ENCODE results near the gene BARHL1.

BARHL1 gene

DNA sequence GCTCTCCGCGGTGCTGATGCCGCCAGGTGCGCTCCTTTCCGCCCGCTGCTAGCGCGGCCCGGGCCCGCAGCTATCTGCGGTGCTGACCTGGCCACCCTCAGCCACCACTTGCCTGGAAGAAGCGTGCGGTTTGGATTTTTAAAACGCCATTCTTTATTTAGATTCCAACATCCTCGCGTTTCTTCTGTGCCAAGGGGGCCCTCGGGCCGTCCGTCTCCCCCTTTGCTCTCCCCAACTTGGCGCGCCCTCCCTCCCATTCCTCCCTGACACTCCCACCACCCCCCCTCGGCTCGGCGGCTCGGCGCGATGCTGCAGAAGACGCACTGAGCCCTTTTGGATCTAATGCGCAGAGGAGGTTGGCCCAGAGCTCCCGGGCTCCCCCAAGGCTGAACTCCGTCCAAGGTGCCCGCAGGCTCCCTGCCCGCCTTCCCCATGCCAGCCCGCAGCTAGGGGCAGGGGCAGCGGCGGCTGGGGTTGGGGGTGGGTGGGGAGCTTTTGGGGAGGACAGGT is at the start of gene BARHL1:
TSS of gene BARHL1 (plus strand) at position 331 of the 510 bp plus-strand sequence. CDS start 192 bp downstream, outside the sequence.
- DNase-seq (ENCODE audit: insufficient read length, low spot score) = no peak
- no peak for FAIRE-seq

DNA sequence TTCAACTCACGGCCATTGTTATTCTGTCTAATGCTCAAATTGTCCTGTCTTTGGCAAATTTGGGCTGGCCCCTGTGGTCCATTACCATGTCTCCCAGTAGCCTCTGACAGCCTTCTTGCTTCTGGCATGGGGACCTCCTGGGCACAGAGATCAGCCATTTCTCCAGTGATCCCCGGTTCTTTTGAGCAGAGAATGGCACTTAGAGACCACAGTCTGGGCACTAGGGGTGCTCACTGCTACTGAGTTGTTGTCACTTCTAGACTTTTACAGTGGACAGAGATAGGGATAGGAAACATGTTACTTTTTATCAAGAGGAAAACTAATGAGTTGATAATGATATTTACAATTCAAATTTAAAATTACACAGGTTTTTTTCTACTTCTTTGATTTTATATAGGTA is 47.6 kb upstream of the BARHL1 start:
- DNase-seq (ENCODE audit: insufficient read length, low spot score) (no peak), FAIRE-seq (no peak)

DNA sequence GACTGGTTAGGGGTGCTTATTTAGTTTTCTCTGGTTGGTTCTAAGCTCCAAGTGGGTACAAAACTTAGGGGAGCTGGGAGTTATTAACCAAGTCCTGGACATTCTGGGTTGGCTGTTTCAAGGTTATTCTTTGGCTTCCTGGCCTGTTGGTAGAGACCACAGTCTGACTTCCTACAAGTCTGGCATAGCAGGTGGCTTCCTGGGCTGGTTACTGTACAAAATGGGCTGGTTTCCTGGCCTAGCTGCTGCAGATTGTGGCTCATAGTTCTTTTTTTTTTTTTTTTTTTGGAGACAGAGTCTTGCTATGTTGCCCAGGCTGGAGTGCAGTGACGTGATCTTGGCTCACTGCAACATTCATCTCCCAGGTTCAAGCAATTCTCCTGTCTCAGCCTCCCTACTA is 46.3 kb upstream of the BARHL1 start:
- no peak for FAIRE-seq

DNA sequence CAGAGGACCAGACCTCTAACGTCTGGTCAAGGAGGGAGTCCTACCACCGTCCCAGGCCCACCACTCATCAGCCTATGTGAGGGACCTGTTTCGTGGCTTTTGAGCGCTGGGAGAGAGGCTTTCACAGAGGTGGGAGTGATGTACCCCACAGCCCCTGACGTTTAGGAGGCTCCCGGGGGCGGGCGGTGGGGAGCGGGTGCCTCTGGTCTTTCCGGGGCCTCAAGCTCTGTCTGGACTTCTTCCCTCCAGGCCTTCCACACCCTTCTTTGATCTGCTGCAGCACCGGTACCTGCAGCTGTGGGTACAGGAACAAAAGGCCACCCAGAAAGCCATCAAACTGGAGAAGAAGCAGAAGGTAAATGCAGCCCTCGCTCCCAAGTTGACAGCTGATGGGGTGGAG is 45.1 kb upstream of the BARHL1 start:
- no peak for DNase-seq (ENCODE audit: insufficient read length, low spot score)
- no peak for FAIRE-seq

More for the DNA sequence above, 46.3 kb upstream of the BARHL1 start:
- no peak for DNase-seq (ENCODE audit: insufficient read length, low spot score)

DNA sequence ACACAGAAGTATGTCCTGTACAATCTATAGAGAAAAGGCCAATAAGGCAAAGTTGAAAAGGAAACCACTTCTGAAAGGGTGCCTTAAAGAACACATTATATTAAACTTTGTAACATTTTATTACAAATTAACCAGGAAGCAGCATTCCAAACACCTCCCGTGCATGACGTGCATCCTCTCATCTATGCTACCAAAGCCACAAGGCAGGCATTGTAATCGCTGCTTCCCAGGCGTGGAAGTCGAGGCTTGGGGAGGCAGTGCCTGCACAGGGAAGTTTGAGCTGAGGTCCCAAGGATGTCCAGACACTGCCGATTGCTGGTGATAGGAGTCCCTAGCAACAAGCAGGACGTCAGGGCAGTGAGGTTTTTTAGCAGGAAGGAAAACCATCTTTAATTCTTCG is 44.3 kb upstream of the BARHL1 start:
- FAIRE-seq = no peak

DNA sequence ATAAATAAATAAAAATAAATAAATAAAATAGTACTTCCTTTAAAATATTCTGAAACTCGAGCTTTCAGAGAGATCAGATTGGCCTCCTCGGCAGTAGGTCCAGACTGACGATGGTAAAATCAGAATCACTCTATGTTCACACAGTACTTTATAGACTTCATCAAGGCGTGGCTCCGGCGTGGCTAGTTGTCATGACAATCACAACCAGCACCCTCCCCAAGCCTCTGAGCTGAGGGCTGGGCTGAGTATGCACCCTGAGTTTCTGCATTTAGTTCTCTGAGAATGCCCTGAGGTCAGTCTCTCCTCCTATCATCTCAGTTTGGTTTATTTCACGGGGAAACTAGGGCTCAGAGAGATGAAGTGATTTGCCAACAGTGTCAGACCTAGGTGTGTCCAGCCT is 43.3 kb upstream of the BARHL1 start:
- DNase-seq (ENCODE audit: insufficient read length, low spot score) (no peak), FAIRE-seq (no peak)

More for the DNA sequence above, 44.3 kb upstream of the BARHL1 start:
- no peak for DNase-seq (ENCODE audit: insufficient read length, low spot score)

DNA sequence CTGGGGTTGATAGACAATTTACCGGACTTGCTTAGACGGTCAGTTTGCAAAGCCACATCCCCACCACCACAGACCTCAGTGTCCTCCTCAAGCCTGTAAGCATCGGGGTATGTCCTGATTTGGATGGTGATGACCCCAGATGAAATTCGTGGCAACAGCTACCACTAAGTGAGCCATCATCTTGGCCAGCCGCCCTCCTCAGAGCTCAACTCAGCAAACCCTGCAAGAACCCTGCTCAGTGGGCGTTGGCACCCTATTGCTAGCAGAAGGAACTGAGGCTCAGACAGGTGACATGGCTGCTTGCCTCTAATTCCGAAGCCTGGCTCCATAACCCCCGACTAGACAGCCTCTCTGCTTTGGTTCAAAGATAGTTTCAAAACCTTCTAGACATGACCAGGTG is 41.4 kb upstream of the BARHL1 start:
- FAIRE-seq (no peak), DNase-seq (ENCODE audit: insufficient read length, low spot score) (no peak)

DNA sequence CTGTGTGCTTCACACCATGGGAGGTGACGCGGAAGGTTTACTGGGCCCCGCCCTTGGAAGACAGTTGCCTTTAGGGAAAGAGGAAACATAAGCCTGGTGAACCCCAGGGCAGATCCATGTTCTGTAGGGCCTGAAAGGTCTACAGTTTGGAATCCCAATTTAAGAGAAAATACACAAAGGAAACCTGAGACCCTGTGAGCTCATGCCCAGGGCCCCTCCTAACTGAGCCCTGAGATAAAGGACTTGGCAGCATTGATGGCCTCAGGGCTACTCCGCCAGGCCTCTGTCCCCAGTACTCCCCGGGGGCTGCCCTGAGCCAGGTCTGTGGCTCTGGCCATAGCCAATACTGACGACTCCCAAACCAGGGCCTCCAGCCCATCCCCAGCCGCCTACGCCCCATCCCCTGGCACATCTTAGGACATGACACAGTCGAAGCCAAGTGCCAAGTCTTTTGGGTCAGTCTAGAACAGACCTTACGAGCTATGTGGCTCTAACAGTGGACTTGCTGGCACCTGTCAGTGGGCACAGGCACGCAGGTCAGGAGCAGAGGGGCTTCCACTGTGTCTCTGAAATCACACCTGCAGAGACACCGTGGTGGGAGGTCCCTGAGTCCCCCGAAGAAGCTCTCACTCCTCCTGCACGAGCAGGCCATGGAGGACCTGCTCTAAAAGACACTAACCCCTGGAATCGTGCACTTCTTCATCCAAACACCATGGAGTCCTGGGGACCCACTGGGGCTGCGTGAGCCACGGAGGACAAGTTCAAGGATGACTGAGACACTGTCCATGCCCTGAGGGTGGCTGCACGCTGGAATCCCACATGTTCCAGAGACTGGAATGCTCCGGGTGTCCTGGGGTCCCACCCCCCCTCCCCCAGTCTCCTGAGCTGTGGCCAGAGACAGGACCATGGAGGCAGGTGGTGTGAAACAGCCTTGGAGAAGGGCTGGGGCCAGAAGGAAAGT is 40.3 kb upstream of the BARHL1 start:
- DNase-seq (ENCODE audit: insufficient read length, low spot score) (no peak), FAIRE-seq (no peak)

DNA sequence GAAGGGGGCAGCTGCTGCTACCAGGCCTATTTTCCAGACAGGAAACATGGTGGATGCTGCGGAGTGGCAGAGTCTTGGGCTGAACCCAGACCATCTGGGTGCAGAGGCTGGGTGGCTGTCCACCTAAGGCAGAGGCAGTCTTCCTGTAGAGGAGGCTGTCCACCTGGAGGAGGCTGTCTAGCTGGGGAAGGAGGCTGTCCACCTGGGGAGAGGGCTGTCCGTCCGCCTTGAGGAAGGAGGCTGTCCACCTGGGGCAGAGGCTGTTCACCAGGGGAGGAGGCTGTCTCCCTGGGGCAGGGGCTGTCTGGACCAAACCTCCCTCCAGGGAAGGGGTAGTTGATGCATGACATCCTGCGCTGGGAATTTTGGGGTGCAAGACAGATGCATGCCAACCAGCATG is 39.2 kb upstream of the BARHL1 start:
- FAIRE-seq (no peak), DNase-seq (ENCODE audit: insufficient read length, low spot score) (no peak)

DNA sequence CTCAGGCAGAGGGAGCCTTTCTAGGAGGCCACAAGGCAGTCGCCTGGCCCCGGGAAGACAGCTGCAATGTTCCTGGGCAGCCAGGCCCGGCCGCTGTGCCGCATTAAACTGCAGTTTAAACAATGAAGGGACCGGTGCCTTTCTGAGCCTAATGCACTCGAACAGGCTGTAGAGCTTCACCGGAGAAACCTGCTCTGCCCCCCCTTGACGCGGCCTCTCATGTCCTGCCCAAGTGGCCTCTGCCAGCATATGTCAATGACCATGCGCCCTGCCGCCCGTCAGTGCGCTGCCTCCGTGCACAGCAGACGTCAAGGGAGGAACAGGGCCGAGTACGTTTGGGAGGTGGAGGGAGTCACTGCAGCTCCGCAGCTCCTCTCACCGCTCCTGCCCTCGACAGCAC is 38.4 kb upstream of the BARHL1 start:
- DNase-seq (ENCODE audit: insufficient read length, low spot score) = no peak
- no peak for FAIRE-seq

DNA sequence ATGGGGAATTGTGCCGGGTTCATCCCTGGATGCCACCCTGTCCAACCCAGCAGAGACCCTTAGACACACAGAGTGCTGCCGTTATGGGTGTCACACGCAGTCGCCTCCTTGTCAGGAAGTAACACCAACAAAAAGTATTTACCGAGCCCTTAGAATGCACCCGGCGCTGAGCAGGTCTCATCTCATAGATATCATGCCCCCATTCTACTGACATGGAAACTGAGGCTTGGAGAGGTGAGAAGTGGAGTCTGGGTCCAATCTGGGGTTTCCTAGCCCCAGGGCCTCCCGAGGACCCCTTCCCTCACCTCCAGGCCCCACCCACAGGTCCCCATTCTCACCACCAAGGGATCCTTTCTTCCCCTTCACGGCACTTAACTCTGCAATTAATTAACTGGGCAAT is 36.8 kb upstream of the BARHL1 start:
- FAIRE-seq (no peak), DNase-seq (ENCODE audit: insufficient read length, low spot score) (no peak)

DNA sequence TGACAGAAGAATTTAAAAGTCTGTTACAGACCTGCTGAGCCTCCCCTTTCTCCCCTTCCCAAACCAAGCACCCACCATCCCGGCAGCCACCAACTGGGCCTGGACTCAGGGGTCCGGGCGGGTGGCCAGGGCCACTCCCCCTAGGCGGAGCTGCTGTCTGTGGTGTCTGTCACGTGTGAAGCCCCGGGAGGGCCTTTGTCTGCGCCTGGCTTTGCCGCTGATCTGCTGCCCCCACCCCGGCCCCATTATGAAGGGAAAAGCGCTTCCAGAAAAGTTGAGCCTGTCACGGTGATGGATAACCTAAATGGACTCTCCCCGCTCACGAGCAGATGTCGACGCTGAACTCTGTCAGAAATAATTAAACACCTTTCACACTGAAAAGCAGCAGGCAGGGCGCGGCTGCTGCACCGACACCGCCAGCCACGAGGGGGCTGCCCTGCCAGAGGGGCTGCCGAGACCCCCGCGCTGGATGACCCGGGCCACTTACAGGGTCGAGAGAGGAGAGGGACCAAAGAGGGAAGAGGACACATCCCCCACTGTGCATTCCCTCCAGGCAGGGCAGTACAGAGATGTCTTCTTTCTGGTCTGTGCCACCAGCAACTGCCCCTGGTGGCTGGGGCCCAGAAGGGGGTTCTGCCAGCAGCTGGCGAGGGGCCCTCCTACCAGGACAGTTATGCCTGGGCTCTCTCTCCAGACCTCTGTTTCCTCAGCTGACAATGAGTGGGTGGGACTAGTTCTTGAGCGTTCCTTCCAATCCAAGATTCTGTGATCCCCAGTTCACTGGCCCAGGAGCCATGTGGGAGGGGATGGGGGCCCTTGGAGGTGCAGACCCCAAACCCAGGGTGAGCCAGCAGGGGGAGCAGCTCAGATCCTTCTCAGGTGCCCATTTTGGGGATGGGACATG is 36.0 kb upstream of the BARHL1 start:
- FAIRE-seq = no peak
- no peak for DNase-seq (ENCODE audit: insufficient read length, low spot score)

DNA sequence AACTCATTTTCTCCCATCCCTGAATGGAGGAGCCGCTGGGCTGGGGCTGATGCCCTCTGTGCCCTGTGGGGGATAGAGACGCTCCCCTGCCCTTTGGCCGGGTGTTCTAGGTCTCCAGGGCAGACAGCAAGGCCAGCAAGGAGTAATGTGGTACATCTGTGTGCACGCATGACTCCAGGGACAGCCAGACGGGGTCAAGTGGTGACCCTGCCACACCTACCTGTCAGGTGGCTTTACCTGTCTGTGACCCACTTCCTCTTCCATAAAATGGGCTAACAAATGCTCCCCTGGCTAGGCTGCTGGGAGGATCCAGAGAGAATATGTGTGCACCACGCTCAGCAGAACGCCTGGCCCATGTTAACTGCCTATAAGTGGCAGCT is 35.4 kb upstream of the BARHL1 start:
- no peak for FAIRE-seq
- DNase-seq (ENCODE audit: insufficient read length, low spot score) = no peak

DNA sequence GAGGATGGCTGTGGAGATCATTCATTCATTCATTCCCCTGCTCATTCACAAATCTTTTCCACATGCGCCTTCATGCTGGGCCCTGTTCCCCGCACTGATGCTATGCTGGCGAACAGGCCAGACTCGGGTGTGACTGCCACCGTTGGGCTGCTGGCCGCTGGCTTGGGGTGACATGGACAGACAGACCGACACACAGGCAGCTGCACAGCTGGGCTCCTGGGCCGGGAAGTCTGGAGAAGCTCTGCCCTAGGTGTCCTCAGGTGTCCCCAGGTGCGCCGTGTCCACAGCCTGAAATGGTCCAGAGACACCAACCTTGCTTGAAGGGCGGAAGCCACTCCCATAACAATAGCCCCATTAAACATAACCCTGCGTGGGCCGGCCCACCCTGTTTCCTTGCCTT is 35.0 kb upstream of the BARHL1 start:
- DNase-seq (ENCODE audit: insufficient read length, low spot score) = no peak

DNA sequence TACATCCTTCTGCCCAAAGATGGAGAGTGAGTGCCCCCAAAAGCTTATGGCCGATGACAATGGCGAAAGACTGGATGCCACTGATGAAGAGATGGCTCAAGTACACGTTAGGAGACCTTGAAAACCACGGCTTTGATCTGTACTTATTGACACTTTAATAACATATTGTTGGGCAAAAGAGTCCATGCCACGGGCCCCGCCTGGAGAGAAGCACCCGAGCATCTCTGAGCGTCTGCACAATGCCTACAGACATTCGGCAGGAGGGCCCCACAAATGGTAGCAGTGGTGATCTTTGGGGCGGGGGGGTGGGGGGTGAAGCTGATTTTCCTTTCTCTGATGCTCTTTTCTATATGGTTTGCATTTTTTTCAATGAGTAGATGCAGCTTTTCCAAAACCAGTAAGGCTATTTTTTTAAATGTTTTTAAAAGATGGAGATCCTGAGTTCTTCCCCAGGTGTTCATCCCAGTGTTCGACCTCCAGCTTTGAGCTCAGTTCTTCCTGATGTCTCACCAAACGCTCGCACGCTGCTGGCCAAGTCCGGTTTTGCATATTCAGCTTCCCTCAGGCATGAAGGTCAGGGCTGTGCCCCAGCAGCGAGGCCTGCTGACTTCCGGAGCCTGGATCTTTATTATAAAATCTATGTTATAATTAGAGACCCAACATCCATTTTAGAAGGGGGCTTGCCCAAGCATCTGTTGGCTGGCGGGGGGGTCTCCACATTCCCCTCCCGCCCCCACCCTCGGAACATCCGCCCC is 34.3 kb upstream of the BARHL1 start:
- DNase-seq (ENCODE audit: insufficient read length, low spot score) (no peak), FAIRE-seq (no peak)

More for the DNA sequence above, 35.0 kb upstream of the BARHL1 start:
- FAIRE-seq = no peak

DNA sequence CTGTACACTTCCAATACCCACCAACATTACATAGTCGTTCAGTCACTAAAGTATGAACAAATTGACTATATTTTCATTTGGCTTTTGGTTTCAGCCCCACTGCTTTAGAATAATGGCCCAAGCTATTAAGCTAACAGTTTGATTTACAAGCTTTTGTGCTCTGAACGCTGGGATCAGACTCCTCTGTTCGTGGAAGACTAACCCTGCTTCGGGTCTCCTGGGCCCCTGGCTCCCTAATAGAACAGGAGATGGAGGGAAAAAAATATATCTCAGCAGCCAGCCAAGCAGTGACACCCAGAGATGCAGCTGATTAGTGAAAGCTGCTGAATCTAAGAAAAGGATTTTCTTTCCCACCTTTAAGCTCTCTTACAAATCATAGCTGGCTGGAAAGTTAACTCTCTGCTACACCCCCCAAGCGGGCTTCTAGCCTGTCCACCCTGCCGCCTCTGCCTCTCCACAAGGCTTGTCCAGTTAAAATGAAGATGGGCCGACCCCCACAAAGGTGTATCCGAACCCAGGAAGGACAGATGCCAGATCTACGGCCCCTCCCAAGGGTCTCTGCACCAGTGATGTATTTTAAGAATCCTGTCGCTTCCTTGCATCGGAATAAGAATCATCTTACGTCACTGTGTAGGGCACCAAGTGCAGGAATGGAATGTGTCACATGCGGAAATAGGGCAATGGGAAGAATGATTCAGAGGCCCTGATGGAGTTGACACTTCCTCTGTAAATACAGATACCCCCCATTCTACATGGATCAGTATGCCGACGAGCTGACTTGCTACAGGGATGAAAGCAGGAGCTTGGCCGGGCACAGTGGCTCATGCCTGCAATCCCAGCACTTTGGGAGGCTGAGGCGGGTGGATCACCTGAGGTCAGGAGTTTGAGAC is 33.4 kb upstream of the BARHL1 start:
- FAIRE-seq (no peak), DNase-seq (ENCODE audit: insufficient read length, low spot score) (no peak)

DNA sequence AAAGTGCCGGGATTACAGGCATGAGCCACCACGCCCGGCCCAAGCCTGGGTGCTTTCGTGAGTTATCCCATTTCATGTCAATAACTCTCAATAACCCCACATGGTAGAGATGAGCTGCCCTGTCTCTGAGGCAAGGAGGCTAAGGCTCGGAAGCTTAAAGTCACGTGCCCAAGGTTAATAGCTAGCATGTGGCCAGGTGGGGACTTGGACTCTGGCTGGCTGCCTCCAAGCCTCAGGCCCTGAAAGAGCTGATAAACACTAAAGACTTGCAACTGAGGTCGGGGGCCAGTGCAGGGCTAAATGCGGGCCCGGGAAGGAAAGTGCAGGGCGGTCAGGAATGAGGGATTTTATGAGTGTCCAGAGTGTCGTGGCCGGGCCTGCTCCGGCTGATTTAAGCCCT is 30.9 kb upstream of the BARHL1 start:
- FAIRE-seq (no peak), DNase-seq (ENCODE audit: insufficient read length, low spot score) (no peak)

DNA sequence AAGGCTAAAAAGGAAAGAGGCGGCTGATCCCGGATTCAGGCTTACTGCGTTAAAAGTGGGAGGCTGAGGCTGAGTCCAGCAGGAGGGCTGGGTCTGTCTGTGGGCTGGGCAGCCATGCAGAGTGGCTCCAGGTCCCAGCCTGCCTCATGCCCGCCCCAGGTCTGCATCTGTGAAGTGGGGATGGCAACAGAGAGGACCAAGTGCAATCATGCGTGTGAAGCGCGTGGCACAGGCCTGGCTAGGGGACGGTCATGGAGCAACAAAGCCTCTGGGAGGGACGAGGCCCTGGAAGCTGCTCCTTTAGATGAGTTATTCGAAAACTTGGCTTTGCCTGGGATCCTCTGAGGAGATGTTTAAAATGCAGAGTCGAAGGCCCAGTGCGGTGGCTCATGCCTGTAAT is 30.4 kb upstream of the BARHL1 start:
- DNase-seq (ENCODE audit: insufficient read length, low spot score) (no peak), FAIRE-seq (no peak)

DNA sequence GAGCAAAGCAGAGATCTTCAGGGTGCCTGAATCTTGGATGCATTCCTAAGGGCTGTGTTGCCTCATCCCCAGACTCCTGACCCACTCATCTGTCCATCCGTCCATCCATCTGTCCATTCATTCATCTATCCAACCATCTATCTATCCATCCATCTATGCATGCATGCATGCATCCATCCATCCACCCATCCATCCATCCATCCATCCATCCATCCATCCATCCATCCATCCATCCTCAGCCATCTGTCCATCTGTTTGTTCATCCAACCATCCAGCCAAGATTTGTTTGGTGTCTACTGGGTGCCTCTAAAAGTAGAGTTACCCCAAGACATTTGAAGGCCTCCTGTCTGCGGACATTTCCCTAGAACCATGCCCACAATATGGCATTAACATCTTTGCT is 27.7 kb upstream of the BARHL1 start:
- FAIRE-seq (no peak), DNase-seq (ENCODE audit: insufficient read length, low spot score) (no peak)

DNA sequence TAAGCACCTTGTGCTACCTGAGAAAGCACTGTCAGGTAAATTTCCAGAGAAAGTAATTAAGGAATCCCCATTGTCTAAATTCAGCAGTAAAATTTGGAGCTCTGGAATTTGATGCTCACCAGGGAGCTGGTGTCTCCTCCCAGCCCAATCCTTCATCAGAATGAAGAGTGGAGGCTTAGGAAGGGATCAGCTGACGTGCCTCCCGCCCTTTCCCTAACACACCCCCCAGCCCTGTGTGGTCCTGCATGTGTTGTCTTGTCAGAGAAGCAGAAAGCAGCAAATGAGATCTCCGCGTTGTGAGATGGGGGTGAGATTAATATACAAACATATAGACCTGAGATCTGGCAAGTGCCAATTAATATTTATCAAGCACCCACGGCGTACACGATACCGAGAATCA is 26.9 kb upstream of the BARHL1 start:
- no peak for FAIRE-seq
- no peak for DNase-seq (ENCODE audit: insufficient read length, low spot score)

All from GM19239 (cell line).